A549 treated with CORT108297 at 1 μM for 4 hours (cell line): ENCODE measurements around the gene SLITRK5. TPM values are rescaled to one million over a fixed set of nuclear protein-coding genes. Genes with fewer than 3 reads are reported as not detected.

Experiments used
- total RNA-seq: library from RNA; stranded (reverse); fragments of 200-300 nt; extraction: Qiagen RNA extraction; gene quantifications from 5 replicates; pipeline ENCODE4 v1.2.3, GENCODE V29; 2022

The SLITRK5 gene, protein sequence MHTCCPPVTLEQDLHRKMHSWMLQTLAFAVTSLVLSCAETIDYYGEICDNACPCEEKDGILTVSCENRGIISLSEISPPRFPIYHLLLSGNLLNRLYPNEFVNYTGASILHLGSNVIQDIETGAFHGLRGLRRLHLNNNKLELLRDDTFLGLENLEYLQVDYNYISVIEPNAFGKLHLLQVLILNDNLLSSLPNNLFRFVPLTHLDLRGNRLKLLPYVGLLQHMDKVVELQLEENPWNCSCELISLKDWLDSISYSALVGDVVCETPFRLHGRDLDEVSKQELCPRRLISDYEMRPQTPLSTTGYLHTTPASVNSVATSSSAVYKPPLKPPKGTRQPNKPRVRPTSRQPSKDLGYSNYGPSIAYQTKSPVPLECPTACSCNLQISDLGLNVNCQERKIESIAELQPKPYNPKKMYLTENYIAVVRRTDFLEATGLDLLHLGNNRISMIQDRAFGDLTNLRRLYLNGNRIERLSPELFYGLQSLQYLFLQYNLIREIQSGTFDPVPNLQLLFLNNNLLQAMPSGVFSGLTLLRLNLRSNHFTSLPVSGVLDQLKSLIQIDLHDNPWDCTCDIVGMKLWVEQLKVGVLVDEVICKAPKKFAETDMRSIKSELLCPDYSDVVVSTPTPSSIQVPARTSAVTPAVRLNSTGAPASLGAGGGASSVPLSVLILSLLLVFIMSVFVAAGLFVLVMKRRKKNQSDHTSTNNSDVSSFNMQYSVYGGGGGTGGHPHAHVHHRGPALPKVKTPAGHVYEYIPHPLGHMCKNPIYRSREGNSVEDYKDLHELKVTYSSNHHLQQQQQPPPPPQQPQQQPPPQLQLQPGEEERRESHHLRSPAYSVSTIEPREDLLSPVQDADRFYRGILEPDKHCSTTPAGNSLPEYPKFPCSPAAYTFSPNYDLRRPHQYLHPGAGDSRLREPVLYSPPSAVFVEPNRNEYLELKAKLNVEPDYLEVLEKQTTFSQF
- 0.48 to 0.63 TPM (median 0.61 TPM) in 5 replicates for total RNA-seq

DNA sequence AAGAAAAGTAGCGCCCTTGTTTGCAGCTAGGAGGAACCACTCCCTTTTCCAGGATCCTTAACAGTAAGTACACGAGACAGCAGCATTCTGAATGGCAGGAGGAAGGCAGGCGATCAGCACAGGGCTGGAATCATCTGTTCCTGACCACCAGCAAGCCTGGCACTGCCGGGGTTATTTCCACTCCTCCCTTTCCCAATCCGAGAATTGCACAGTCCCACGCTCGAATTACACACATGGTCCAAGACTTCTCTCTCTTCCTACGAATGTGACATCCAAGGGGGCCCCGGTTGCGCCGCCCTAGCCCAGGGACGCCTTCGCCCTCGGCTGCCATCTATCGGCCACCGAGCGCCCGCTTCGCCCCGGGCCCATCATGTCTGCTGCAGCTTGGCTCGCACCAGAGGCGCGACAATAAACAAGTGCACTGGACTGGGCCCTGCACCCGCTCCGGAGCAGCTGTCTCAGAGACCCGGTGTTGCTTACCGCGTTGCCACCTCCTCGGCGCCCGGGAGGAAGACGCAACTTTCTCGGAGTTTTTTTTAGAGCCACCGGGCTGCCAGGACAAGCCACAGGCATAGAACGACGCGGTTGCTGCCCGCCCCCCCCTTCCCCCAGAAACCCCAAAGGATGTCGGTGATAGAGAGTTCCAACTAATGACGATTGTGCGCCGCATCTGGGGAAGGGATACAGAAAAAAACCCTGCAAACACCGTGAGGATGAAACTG lies at the start of gene SLITRK5:
TSS of gene SLITRK5 (plus strand) at position 341 of the 722 bp plus-strand sequence. CDS start 4,018 bp downstream, outside the sequence.

